SK-MEL-5 (cell line): ENCODE measurements around the gene CFAP299. TPM values are rescaled to one million over a fixed set of nuclear protein-coding genes. Genes with fewer than 3 reads are reported as not detected.
"Not testable (repeated sequence)": the region's sequence is repeated elsewhere in the genome, so short reads cannot be mapped to it uniquely, and the experiment has no call there.

Experiments
- DNase-seq: peaks from one replicate; pipeline ENCODE4 v3.0.0-alpha.2; 2016; ENCODE audit warnings: low read depth, low spot score
- in situ Hi-C: cut with HindIII; loops from 2 replicates; pipeline ENCODE4 v1.10.0; 2016; ENCODE audit warnings: low sequenced_read_pairs, high pct_unique_total_duplicates, low pct_unique_long_range_greater_than_20kb
- total RNA-seq: library from RNA; depleted of rRNA; stranded (reverse); fragments of >200 nt; shearing (Covaris generic); gene quantifications from 2 replicates; pipeline ENCODE4 v1.2.3, GENCODE V29; 2014

CFAP299 gene
- total RNA-seq, 1 experiment from 2014 or later, result not detected

- in situ Hi-C loops, result no loop called here
- DNase-seq, result no peak
These were observed 373.7 kb downstream of the CFAP299 start for GRCh38 chr4:80709082-80709869.

GRCh38 chr4:80710748-80711451 is 375.4 kb downstream of the CFAP299 start:
- no peak for DNase-seq
- in situ Hi-C loops, result no loop called here

GRCh38 chr4:80711956-80712355 is 376.4 kb downstream of the CFAP299 start:
- DNase-seq, result no peak
- in situ Hi-C loops, result no loop called here

GRCh38 chr4:80713409-80713808 is 377.9 kb downstream of the CFAP299 start:
- DNase-seq, result no peak
- in situ Hi-C loops, result no loop called here

- in situ Hi-C loops, result no loop called here
- DNase-seq, result no peak
These were observed 381.7 kb downstream of the CFAP299 start for GRCh38 chr4:80717204-80717603.

- in situ Hi-C loops, result no loop called here
- DNase-seq, result no peak
These were observed 390.9 kb downstream of the CFAP299 start for GRCh38 chr4:80726471-80726870.

- no peak for DNase-seq
- in situ Hi-C loops, result no loop called here
These were observed 394.6 kb downstream of the CFAP299 start for GRCh38 chr4:80730158-80730557.

DNA sequence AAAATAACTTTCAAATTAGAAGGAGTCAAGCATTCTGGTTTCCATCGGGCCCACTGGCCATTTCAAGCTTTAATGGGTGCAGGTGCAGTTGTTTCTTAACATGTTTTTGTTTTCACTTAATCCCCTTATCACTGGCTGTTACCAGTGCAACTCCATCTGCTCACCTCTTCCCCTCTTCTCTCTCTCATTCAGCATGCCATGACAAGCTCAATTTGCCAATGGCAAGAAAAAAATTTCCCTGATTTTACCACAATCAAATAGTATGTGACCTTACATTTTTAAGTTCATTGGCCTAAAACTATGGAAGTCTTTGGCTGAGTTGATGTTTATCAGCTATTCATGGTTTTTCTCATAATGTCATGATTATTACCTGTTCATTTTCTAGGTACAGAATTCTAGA is 395.9 kb downstream of the CFAP299 start:
- no peak for DNase-seq
- in situ Hi-C loops, result no loop called here

DNA sequence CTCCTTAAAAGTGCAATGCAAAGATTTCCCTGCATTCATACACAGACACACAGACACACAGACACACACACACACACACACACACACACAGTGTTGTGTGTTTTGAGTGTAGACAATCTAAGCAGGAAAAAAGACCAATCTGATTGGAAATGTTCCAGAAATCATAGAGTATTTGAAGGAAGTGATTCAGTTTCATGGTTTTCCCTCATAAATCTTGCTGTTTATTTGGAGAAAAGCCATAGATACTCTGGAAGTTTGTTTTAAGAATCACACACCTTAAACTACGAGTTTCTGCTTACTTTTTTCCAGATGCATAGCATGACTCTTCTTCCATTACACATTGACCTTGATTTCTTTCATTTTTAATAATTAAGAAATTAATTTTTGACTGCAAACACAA is 396.5 kb downstream of the CFAP299 start:
- in situ Hi-C loops, result no loop called here
- DNase-seq, result no peak

DNA sequence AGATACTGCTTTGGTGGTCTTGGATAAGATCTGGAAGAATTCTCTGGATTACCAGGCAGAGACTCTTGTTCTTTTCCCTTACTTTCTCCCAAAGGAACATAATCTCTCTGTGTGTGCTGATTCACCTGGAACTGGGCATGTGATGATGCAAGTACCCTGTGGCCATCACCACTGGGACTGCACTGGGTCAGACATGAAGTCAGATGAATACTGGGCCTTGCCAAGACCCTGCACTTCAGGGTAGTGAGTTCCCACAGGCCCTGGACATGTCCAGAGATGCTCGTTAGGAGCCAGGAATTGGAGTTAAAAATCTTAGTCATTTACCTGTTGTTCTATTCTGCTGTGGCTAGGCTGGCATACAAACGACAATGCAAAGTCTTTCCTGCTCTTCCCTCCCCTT is 404.8 kb downstream of the CFAP299 start:
- in situ Hi-C loops, result no loop called here
- no peak for DNase-seq

GRCh38 chr4:80749558-80749957 is 414.0 kb downstream of the CFAP299 start:
- in situ Hi-C loops, DNase-seq: not testable (repeated sequence)

DNA sequence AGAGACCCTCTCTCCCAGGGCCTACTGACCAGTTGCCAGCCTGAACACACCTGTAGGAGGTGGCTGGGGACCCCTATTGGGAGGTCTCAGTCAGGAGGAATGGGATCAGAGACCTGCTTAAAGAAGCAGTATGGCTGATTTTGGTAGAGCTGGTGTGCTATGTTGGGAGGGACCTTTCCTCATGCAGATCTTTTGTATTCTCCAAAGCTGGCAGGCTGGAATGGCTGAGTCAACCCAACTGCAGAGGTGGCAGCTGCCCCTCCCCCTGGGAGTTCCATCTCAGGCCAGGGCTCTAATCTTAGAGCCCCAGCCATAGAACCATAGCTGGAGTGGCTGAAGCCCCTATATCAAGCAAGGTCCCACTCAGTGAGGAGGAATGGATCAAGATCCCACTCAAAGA is 415.7 kb downstream of the CFAP299 start:
- in situ Hi-C loops, result no loop called here
- DNase-seq, result no peak

DNA sequence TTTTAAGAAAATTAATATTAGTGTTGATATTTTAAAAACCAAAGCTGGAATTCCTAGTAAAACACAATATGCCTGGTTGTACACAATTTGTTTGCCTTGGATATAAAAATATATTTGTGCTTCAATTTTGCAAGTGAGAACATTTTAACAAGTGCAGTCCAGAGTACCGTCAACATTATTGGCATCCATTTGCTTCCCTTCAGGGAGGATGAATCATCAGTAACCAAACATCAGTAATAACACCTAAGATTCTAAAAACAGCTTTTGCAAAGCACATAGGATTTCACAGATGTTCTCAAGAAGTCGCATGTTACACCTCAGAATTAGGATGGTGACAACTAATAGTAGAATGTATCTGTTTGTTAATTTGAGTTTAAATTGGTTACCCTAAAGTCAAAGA is 432.4 kb downstream of the CFAP299 start:
- no peak for DNase-seq
- in situ Hi-C loops, result no loop called here

- DNase-seq, result no peak
- in situ Hi-C loops, result no loop called here
These were observed 440.6 kb downstream of the CFAP299 start for GRCh38 chr4:80776168-80776567.

DNA sequence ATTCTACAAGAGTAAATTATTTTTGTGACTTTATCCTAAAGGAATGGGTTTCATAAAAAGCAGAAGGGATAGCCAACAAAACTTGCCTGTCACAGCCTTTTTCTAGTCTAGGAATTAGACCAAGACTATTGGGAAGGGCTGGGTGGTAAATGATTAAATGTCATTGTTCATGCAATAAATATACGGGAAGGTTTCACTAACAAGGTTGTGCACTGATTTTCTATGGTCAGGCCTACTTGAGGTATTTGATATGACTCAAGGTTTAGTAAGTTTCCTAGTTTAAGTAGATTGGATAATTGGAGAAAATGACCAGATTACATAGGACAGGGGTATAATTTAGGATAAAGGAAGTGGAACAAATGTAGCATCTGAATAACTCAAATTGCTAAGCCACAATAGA is 445.9 kb downstream of the CFAP299 start:
- in situ Hi-C loops, result no loop called here
- no peak for DNase-seq

DNA sequence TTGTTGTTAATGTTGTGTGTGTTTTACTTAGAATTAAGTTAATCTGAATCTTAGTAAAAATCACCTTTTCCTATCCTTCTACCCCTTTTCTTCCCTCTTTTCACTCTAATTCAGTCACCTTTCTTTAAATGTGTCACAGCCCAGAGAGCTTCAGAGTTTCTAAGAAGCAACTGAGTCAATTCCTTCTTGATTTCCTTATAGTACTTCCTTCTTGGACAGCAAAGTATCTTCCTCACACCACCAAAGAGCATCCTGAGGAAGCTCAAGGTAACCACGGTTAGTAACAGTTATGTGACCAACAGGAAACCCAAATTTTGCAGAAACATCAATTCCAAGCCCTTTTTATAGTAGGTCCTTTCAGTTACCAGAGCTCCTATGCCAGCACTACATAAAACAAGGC is 451.8 kb downstream of the CFAP299 start:
- no peak for DNase-seq
- in situ Hi-C loops, result no loop called here

GRCh38 chr4:80788798-80789197 is 453.3 kb downstream of the CFAP299 start:
- in situ Hi-C loops, result no loop called here
- no peak for DNase-seq

- in situ Hi-C loops, result no loop called here
- no peak for DNase-seq
These were observed 454.6 kb downstream of the CFAP299 start for GRCh38 chr4:80790152-80790551.

DNA sequence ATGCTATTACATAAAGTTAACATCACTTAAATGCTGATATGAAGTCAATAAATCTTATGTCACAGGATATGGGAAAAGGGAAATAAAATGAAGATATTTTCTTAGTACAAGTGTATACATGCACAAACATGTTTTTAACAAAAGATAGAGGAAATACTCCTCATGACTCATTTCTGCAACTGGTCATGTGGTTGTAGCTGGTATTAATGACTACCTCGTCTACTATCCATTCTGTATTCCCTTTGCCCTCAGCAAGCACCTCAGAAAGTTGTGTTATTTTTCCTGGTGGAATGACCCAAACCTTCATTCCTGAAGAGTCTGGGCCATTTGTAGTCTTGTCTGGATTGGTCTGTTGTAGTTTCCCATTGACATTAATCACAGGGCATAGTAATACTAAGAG is 458.1 kb downstream of the CFAP299 start:
- DNase-seq, in situ Hi-C loops: not testable (repeated sequence)
